Measurements from ENCODE around the gene FBRSL1. TPM values are rescaled to one million over a fixed set of nuclear protein-coding genes. Genes with fewer than 3 reads are reported as not detected.

The FBRSL1 gene
- polyA plus RNA-seq, 3 donors, result 0.39 to 28.7 (median 0.74) TPM

DNA sequence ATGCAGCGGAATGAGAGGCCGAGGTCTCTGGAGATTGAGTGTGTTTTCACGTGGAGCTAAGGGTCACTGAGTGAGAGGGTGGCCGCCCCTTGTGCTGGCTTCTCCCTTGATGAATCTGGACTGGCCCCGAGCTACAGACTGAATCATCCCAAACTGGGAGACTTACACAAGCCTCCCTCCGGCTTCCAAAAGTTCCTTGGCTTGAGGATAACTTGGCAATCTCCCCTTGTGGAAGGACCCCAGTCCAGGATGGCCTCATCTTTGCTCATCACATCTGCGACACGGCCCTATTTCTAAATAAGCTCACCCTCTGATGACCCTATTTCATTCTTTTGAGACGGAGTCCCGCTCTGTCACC lies 41.5 kb upstream of the FBRSL1 start:
- H3K36me3 ChIP-seq (replicated peaks in 1 of 2; ENCODE audit: control insufficient read depth in 1 of 2, insufficient read depth in 2 of 2, low read length in 2 of 2), result no peaks in the 10 kb centered on the region

DNA sequence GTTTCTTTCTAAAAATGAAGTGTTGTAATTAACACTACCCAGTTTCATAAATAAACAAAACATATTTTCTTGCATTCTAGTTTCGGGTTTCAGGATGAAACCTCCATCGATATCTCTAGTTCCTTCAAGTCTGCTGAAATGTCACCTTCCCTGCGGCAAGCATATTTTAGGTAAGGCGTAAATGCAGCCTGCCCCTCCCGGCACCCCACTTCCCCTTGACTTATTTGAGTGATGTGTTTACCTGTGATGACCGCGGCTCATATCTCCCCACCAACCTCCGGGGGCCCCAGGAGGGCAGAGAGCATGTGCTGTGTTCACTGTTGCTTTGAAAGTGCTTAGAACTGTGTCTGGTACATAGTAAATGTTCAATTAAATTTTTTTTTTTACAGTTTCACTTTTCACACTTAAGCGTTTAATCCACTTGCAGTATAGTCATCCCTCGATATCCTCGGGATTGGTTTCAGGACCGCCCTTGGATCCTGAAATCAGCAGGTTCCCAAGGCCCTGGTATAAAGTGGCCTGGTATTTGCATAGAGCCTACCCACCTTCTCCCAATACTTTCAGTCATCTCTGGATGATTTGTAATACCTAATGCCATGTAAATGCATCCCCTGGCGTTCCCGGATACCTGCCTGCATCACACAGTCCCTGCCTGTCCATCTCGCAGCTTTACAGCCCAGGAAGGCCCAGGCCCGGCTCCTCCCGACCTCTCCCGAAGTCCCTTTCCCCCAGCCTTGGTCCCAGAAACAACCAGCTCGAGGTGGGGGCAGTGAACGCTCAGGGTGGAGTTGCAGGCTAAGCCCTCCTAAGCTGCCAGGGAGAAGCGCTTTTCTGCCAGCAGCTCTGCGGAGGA lies 40.2 kb upstream of the FBRSL1 start:
- no peaks in the 10 kb centered on the region for H3K36me3 ChIP-seq (replicated peaks in 1 of 2; ENCODE audit: control insufficient read depth in 1 of 2, insufficient read depth in 2 of 2, low read length in 2 of 2)
- Mint-ChIP-seq H3K9me3 (peaks cover 0 to 1% (median 0%) of the 10 kb centered on the region in 7 donors), H3K27ac (no peak overlapping the region), H3K36me3 (no peaks in the 10 kb centered on the region), H3K4me1 (peaks cover 16% of the 10 kb centered on the region), H3K4me3 (no peak overlapping the region), H3K27me3 (ENCODE audit: low read depth in 3 of 3) (peaks cover 18 to 42% (median 25%) of the 10 kb centered on the region in 3 donors)
- H2AFZ ChIP-seq (ENCODE audit: insufficient read depth, low read depth, low read length, poor library complexity, severe bottlenecking), result no peak overlapping the region
- WGBS (ENCODE audit: insufficient coverage), result 98% methylated on average over 6 of the region's 22 CpGs
- H3K9me3 ChIP-seq (replicated peaks in 1 of 2; ENCODE audit: control insufficient read depth in 1 of 2, insufficient read depth in 1 of 2, low read length in 2 of 2), result no peaks in the 10 kb centered on the region
- H3K79me2 ChIP-seq (ENCODE audit: insufficient read depth, low read length), result no peaks in the 10 kb centered on the region
- H3K9ac ChIP-seq (ENCODE audit: insufficient read depth, low read length, poor library complexity, severe bottlenecking), result no peak overlapping the region
- TF ChIP-seq, protein P1, sequence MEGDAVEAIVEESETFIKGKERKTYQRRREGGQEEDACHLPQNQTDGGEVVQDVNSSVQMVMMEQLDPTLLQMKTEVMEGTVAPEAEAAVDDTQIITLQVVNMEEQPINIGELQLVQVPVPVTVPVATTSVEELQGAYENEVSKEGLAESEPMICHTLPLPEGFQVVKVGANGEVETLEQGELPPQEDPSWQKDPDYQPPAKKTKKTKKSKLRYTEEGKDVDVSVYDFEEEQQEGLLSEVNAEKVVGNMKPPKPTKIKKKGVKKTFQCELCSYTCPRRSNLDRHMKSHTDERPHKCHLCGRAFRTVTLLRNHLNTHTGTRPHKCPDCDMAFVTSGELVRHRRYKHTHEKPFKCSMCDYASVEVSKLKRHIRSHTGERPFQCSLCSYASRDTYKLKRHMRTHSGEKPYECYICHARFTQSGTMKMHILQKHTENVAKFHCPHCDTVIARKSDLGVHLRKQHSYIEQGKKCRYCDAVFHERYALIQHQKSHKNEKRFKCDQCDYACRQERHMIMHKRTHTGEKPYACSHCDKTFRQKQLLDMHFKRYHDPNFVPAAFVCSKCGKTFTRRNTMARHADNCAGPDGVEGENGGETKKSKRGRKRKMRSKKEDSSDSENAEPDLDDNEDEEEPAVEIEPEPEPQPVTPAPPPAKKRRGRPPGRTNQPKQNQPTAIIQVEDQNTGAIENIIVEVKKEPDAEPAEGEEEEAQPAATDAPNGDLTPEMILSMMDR (IDR thresholded peaks at IDR 0.05), result no peak
- H3K27me3 ChIP-seq (ENCODE audit: control insufficient read depth in 2 of 2, insufficient read depth in 2 of 2, low read length in 2 of 2), result peaks cover 0 to 25% of the 10 kb centered on the region in 2 donors
- no peak overlapping the region for H3K4me3 ChIP-seq (replicated peaks in 1 of 3; ENCODE audit: low read depth in 2 of 3, low read length in 3 of 3)
- DNase-seq, result no peak
- H4K20me1 ChIP-seq (ENCODE audit: insufficient read depth, low read length), result no peaks in the 10 kb centered on the region
- no peak overlapping the region for H3K27ac ChIP-seq (ENCODE audit: low read depth in 1 of 2, low read length in 2 of 2)
- intact Hi-C loops (cut with micrococcal nuclease), result no loop called here
- no peak overlapping the region for H3K4me2 ChIP-seq (replicated peaks; ENCODE audit: extremely low read depth, low read length, poor library complexity, severe bottlenecking)
- H3K4me1 ChIP-seq (ENCODE audit: control insufficient read depth in 1 of 2, insufficient read depth in 2 of 2, low read length in 2 of 2), result peaks cover 13% of the 10 kb centered on the region in 2 donors

More for the DNA sequence above, 41.5 kb upstream of the FBRSL1 start:
- no peak overlapping the region for H2AFZ ChIP-seq (ENCODE audit: insufficient read depth, low read depth, low read length, poor library complexity, severe bottlenecking)
- H3K27me3 ChIP-seq (ENCODE audit: control insufficient read depth in 2 of 2, insufficient read depth in 2 of 2, low read length in 2 of 2), result peaks cover 0 to 25% of the 10 kb centered on the region in 2 donors
- no peaks in the 10 kb centered on the region for H3K79me2 ChIP-seq (ENCODE audit: insufficient read depth, low read length)
- TF ChIP-seq, protein P1 (IDR thresholded peaks at IDR 0.05), result no peak
- peak overlapping the region in 1 of 2 donors; percentile 31 for H3K4me3 Mint-ChIP-seq
- no peak overlapping the region for H3K27ac Mint-ChIP-seq
- no peaks in the 10 kb centered on the region for H3K36me3 Mint-ChIP-seq
- no peak overlapping the region for H3K9ac ChIP-seq (ENCODE audit: insufficient read depth, low read length, poor library complexity, severe bottlenecking)
- H3K4me2 ChIP-seq (replicated peaks; ENCODE audit: extremely low read depth, low read length, poor library complexity, severe bottlenecking), result no peak overlapping the region
- no peak for DNase-seq
- no peaks in the 10 kb centered on the region for H3K9me3 ChIP-seq (replicated peaks in 1 of 2; ENCODE audit: control insufficient read depth in 1 of 2, insufficient read depth in 1 of 2, low read length in 2 of 2)
- no peak overlapping the region for H3K27ac ChIP-seq (ENCODE audit: low read depth in 1 of 2, low read length in 2 of 2)
- H3K4me3 ChIP-seq (replicated peaks in 1 of 3; ENCODE audit: low read depth in 2 of 3, low read length in 3 of 3), result no peak overlapping the region
- intact Hi-C loops (cut with micrococcal nuclease), result no loop called here
- 94% methylated on average over 8 of the region's 10 CpGs for WGBS (ENCODE audit: insufficient coverage)
- H3K4me1 Mint-ChIP-seq, result peaks cover 23% of the 10 kb centered on the region
- no peaks in the 10 kb centered on the region for H4K20me1 ChIP-seq (ENCODE audit: insufficient read depth, low read length)
- peaks cover 17 to 38% (median 25%) of the 10 kb centered on the region in 3 donors for H3K27me3 Mint-ChIP-seq (ENCODE audit: low read depth in 3 of 3)
- peaks cover 22 to 23% of the 10 kb centered on the region in 2 donors for H3K4me1 ChIP-seq (ENCODE audit: control insufficient read depth in 1 of 2, insufficient read depth in 2 of 2, low read length in 2 of 2)
- peaks cover 0 to 1% (median 0%) of the 10 kb centered on the region in 7 donors for H3K9me3 Mint-ChIP-seq
